Small intestine (tissue), 7 donors: ENCODE results near the gene MKNK1. TPM values are rescaled to one million over a fixed set of nuclear protein-coding genes. Genes with fewer than 3 reads are reported as not detected.
A peak's percentile ranks its signal among the peaks of the same experiment; 100 is the strongest.

Source experiments
- DNase-seq, 2 donors: peaks; one replicate each; pipeline versions ENCODE4 v3.0.0 to v3.0.0-alpha.2; 2013
- FAIRE-seq: peaks from 2 replicates; lab custom pipeline; 2012; peaks lifted over from hg19 to GRCh38; lab: Jason Lieb, UNC
- H3K27ac ChIP-seq, 3 donors: one replicate each; pipeline ENCODE4 v1.5.1; 2013; ENCODE audit warnings: low read length in 2 of 3, mild to moderate bottlenecking in 2 of 3, control low read depth in 1 of 3, inconsistent platforms in 1 of 3, low read depth in 1 of 3, moderate library complexity in 1 of 3
- H3K27me3 ChIP-seq, 3 donors: one replicate each; pipeline ENCODE4 v1.6.1; 2013; ENCODE audit warnings: low read length in 3 of 3, inconsistent platforms in 1 of 3; ENCODE audit not compliant: control insufficient read depth in 3 of 3, insufficient read depth in 3 of 3
- H3K36me3 ChIP-seq, 3 donors: one replicate each; pipeline ENCODE4 v1.6.1; 2013; ENCODE audit warnings: low read length in 3 of 3, inconsistent platforms in 1 of 3, low read depth in 1 of 3, mild to moderate bottlenecking in 1 of 3, moderate library complexity in 1 of 3; ENCODE audit not compliant: control insufficient read depth in 3 of 3, insufficient read depth in 2 of 3
- H3K4me1 ChIP-seq, 3 donors: one replicate each; pipeline ENCODE4 v1.6.1; 2013; ENCODE audit warnings: low read length in 2 of 3, inconsistent platforms in 1 of 3, low read depth in 1 of 3, mild to moderate bottlenecking in 1 of 3, moderate library complexity in 1 of 3; ENCODE audit not compliant: control insufficient read depth in 3 of 3, insufficient read depth in 2 of 3
- H3K4me3 ChIP-seq, 3 donors: one replicate each; pipeline ENCODE4 v1.5.1; 2013; ENCODE audit warnings: low read length in 3 of 3, control low read depth in 1 of 3, inconsistent platforms in 1 of 3, low read depth in 1 of 3, mild to moderate bottlenecking in 1 of 3, moderate library complexity in 1 of 3
- H3K9me3 ChIP-seq, 2 donors: one replicate each; pipeline ENCODE4 v1.6.1; 2013; ENCODE audit warnings: low read depth in 1 of 2, low read length in 1 of 2; ENCODE audit not compliant: control insufficient read depth in 2 of 2, insufficient read depth in 1 of 2
- WGBS, 3 donors: extraction: QIAGEN DNeasy Blood & Tissue Kit; methylation state at CpG; one replicate each; pipeline ENCODE4 v1.1.7; 2013; 5-methylcytosine and 5-hydroxymethylcytosine counted together
- polyA plus RNA-seq, 4 donors: library from polyadenylated mRNA; stranded (reverse) in 3 of 4; unstranded in 1 of 4; fragments of 200-250 nt in 3 of 4; fragments of 120-200 nt in 1 of 4; gene quantifications; one replicate each; pipeline versions ENCODE4 v1.2.1 to v1.2.3, GENCODE V29; 2013
- donor health status: healthy with polysubstance abuse.
- donor health status: control.
- donor health status: control.
- donor health status: Bipolar disorder and iron deficiency.
- donor health status: healthy.

Gene MKNK1
- polyA plus RNA-seq, 4 donors: 20.2 to 42.5 (median 33.5) TPM

DNA sequence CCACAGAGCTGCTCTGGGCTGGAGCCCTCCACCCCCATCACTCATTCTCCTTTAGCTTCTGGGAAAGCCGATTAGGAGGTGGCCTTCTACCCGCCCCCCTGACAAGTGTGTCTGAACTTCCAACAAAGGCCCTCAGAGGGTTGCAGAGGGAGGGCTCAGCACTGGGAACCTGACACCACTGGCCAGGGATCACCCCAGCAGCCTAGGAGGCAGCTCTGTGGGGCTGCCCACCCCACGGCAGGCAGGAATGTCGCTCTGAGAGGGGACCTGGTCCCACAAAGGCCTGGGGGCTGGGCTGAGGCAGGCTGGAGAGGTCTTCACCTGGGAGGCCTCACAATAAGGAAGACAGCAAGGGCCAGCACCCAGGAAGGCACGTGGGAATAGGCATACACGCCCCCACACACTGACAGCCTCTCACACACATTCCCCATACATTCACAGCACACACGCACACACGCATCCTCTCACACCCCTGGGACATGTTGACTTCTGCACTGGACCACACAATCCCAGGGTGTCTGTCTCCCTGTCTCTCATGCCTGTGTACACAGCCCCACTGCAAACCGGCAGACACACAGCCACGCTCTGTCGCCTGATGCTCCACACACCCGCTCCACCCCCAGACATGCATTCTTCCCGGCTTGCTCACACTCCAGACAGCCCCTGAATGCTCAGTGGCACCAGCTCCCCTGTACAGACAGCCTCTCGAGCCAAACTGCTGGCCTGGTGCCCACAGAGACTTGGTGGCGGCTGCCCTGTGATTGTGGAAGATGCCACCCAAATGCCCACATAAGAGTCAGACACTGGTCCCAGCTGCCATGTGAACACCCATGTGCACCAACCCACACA, 83.8 kb downstream of the MKNK1 start:
- WGBS, 3 donors: 64 to 82% (median 78%) methylated on average over 15 of the region's 15 CpGs
- no peaks in the 10 kb centered on the region for H3K36me3 ChIP-seq
- H3K4me1 ChIP-seq: peaks cover 0 to 18% (median 2%) of the 10 kb centered on the region in 3 donors
- no peaks in the 10 kb centered on the region for H3K9me3 ChIP-seq
- DNase-seq: no peak
- no peak overlapping the region for H3K4me3 ChIP-seq
- no peak for FAIRE-seq
- H3K27me3 ChIP-seq: peaks cover 0 to 27% (median 0%) of the 10 kb centered on the region in 3 donors
- H3K27ac ChIP-seq: no peak overlapping the region

DNA sequence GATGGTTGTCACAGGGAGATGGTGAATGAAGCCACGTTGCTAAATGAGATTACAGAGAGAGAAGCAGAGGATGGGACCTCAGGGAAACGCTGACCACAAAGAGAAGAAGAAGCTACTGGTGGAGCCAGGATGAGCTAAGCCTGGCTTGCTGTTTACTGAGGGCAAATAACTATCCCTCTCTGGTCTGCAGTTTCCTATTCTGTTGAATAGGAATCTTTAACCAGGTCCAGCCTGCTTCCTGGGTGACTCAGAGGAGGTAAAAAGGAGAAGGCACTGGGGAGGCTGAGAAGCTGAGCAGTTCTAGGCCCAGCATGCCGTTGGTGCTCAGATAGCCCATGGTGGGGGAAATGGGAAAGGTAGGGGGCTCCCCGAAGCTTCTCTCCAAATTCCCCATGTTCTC, 84.9 kb downstream of the MKNK1 start:
- peaks cover 0 to 16% (median 0%) of the 10 kb centered on the region in 3 donors for H3K27me3 ChIP-seq
- H3K27ac ChIP-seq: no peak overlapping the region
- peaks cover 0 to 18% (median 2%) of the 10 kb centered on the region in 3 donors for H3K4me1 ChIP-seq
- WGBS, 3 donors: 71 to 81% (median 73%) methylated on average over 3 to 4 of the region's 4 CpGs
- DNase-seq (no peak), FAIRE-seq (no peak)
- H3K36me3 ChIP-seq: no peaks in the 10 kb centered on the region
- no peak overlapping the region for H3K4me3 ChIP-seq
- H3K9me3 ChIP-seq: no peaks in the 10 kb centered on the region

DNA sequence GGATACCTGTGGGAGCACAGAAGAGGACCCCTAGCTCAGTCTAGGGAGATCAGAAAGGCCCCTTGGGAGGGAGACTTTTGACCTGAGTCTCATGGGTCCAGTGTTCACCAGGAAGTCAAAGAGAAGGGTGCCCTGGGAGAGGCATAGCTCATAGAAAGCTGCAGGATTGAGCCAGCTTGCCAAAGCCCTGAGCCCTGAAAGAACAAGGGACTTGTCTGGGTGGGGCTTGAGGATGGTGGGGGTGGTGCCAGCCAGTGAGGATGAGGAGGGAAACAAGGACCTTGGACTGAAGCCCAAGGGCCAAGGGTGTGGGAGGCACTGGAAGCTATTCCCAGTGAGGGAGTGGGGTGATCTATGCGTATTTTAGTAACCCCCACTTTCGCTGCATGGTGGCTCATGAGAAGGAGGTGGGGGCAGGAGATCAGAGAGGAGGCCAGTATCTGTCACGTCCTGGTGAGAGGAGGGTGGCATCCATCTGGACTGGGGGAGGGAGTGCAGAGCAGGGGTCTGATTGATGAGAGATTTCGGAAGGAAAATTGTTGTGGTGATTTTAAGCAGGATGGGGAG, 86.1 kb downstream of the MKNK1 start:
- FAIRE-seq (no peak), DNase-seq (peak; percentile 48 to 86)
- Histone ChIP-seq H3K4me1 (peaks cover 0 to 18% (median 2%) of the 10 kb centered on the region in 3 donors), H3K9me3 (no peaks in the 10 kb centered on the region), H3K27me3 (peaks cover 0 to 14% (median 0%) of the 10 kb centered on the region in 3 donors), H3K27ac (peak overlapping the region in 2 of 3 donors; percentile 39 to 78), H3K4me3 (no peak overlapping the region), H3K36me3 (no peaks in the 10 kb centered on the region)
- 30 to 42% (median 40%) methylated on average over 4 of the region's 4 CpGs for WGBS, 3 donors

DNA sequence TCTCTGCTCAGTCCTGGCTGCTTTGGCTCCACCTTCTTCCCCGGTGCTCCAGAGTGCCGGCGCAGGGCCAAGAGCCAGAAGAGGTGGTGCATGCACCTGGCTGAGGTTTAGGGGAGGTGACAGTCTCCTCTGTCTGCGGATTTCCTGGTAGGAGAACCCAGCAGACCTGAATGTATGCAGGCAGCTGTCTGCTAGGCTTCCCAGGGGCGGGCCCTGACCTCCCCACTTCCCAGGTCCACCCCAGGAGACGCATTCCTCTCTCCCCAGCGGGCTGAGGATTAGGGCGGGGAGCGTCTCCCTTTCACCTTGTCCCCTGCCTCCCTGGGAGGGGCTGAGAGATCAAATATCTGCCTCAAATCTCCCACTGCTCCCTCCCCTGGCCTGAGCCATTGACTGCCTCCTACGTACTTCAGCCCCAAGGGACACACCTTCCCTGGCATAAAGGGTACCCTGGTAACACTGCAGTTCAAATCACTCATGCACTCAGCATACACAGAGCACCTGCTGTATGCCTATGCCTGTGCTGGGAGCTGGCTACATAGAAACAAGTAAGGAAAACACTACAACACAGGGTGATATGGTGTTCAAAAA, 87.0 kb downstream of the MKNK1 start:
- FAIRE-seq (no peak), DNase-seq (peak; percentile 55 to 91)
- H3K27ac ChIP-seq: peak overlapping the region in 1 of 3 donors; percentile 78

DNA sequence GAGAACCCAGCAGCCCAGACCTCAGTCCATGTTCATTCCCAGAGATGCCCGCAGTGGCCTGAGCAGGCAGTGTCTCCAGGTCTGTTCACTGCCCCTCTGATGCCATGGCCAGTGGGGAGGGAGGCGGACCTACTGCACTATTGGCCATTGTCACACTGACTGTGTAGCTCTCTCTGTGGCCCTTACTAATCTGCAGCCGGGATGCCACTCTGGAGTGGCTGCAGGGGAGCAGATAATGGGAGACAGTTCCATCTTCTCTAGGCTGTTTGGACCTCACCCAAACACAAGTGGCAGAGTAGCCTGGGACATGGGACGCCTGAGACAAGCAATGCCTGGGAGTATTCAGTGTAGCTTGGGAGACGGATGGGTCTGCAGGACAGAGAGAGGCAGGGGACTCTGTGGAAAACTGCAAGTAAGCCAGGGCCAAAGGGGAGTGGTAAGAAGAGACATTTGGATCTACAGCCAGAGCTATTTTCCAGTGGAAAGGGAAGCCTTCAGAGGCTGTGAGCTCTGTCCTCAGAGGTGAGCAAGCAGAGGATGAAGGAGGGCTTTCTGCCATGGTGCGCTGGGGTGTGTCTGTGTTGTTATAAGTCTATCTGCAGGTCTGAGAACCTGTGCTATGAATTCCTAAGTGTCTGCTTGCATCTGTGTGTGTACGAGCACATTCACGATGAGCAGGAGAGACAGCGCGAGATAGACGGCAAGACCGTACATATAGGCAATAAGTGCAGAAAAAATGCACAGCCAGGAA, 87.7 kb downstream of the MKNK1 start:
- FAIRE-seq (no peak), DNase-seq (no peak)
- H3K4me3 ChIP-seq: no peak overlapping the region
- H3K9me3 ChIP-seq: no peaks in the 10 kb centered on the region
- H3K27ac ChIP-seq: peak overlapping the region in 1 of 3 donors; percentile 78
- H3K4me1 ChIP-seq: peaks cover 0 to 18% (median 0%) of the 10 kb centered on the region in 3 donors
- no peaks in the 10 kb centered on the region for H3K36me3 ChIP-seq
- peaks cover 0 to 10% (median 0%) of the 10 kb centered on the region in 3 donors for H3K27me3 ChIP-seq
- WGBS, 3 donors: 23 to 46% (median 44%) methylated on average over 12 of the region's 12 CpGs

More for the DNA sequence above, 87.0 kb downstream of the MKNK1 start:
- Histone ChIP-seq H3K27me3 (peaks cover 0 to 10% (median 0%) of the 10 kb centered on the region in 3 donors), H3K9me3 (no peaks in the 10 kb centered on the region), H3K4me1 (peaks cover 0 to 18% (median 0%) of the 10 kb centered on the region in 3 donors), H3K4me3 (no peak overlapping the region), H3K36me3 (no peaks in the 10 kb centered on the region)
- 1 to 7% (median 2%) methylated on average over 10 of the region's 10 CpGs for WGBS, 3 donors

DNA sequence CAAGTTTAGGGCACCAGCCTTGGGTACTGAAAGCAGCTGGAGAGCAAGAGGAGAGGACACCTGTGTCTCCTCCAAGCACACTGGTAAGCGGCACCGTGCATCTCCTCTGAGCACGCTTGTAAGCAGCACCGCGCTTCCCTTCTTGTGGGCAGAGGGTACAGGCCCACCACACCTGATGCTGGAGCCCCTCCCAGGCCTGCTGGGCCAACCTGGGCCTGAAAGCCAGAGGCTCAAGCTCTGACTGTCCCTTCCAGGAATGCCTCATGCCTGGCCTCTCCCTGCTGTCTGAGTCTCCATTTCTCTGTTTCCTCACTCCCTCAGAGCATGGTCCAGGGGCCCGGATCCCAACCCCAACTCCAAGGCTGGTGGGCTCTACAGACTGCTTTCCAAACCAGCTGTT, 88.5 kb downstream of the MKNK1 start:
- FAIRE-seq (no peak), DNase-seq (no peak)
- Histone ChIP-seq H3K27me3 (peaks cover 0 to 10% (median 0%) of the 10 kb centered on the region in 3 donors), H3K36me3 (no peaks in the 10 kb centered on the region), H3K9me3 (no peaks in the 10 kb centered on the region), H3K4me1 (peaks cover 0 to 18% (median 0%) of the 10 kb centered on the region in 3 donors), H3K4me3 (no peak overlapping the region), H3K27ac (no peak overlapping the region)
- WGBS, 3 donors: 90 to 94% (median 92%) methylated on average over 6 of the region's 6 CpGs

DNA sequence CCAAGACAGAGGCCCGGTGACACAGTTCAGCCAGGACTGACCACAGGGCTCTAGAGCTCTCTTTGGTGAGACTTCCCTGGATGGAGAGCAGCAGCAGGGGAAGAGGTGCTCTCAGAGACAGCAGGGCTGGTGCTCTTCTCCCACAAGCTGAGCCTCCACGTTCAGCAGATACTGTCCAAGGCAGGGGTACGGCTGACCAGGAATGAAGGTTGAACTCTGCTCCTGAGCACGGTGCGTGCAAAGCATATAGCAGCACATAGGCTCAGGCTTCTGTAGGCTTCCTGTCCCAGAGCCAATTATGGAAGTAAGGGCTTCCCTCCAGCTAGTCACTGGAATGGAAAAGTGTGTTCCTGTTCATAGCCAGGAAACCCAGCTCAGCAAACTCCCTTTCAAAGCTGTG, 90.5 kb downstream of the MKNK1 start:
- peaks cover 0 to 18% (median 0%) of the 10 kb centered on the region in 3 donors for H3K4me1 ChIP-seq
- no peak for FAIRE-seq

DNA sequence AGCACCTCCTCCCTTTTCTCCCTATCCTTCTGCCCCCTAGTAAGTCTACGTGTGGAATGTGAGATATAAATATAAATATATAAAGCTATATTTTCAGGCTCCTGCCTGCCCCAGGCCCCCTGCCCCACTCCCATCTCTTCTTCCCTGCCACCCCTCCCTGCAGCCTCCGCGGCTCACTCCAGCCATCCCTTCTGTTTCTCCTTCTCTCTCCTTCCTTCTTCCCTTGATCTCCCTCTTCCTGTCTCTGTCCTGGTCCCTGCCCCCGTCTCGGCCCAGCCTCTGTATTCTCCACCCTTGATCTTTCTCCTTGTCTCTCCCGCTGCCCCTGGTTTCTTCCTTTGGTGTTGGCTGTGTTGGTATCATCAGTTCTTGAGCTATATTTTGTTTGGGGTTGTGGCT, 91.3 kb downstream of the MKNK1 start:
- no peak overlapping the region for H3K27ac ChIP-seq
- H3K27me3 ChIP-seq: peaks cover 0 to 10% (median 0%) of the 10 kb centered on the region in 3 donors
- DNase-seq (no peak), FAIRE-seq (no peak)
- H3K4me1 ChIP-seq: peaks cover 0 to 12% (median 0%) of the 10 kb centered on the region in 3 donors
- H3K9me3 ChIP-seq: no peaks in the 10 kb centered on the region
- H3K36me3 ChIP-seq: no peaks in the 10 kb centered on the region
- 45 to 86% (median 75%) methylated on average over 6 of the region's 6 CpGs for WGBS, 3 donors
- H3K4me3 ChIP-seq: no peak overlapping the region

More for the DNA sequence above, 90.5 kb downstream of the MKNK1 start:
- H3K27me3 ChIP-seq: peaks cover 0 to 10% (median 0%) of the 10 kb centered on the region in 3 donors
- DNase-seq: no peak
- H3K27ac ChIP-seq: no peak overlapping the region
- no peaks in the 10 kb centered on the region for H3K9me3 ChIP-seq
- 63 to 72% (median 72%) methylated on average over 5 of the region's 5 CpGs for WGBS, 3 donors
- H3K36me3 ChIP-seq: no peaks in the 10 kb centered on the region
- no peak overlapping the region for H3K4me3 ChIP-seq
